ENCODE data around the gene S100PBP.
"Not testable (repeated sequence)": the region's sequence is repeated elsewhere in the genome, so short reads cannot be mapped to it uniquely, and the experiment has no call there.

Gene S100PBP

DNA sequence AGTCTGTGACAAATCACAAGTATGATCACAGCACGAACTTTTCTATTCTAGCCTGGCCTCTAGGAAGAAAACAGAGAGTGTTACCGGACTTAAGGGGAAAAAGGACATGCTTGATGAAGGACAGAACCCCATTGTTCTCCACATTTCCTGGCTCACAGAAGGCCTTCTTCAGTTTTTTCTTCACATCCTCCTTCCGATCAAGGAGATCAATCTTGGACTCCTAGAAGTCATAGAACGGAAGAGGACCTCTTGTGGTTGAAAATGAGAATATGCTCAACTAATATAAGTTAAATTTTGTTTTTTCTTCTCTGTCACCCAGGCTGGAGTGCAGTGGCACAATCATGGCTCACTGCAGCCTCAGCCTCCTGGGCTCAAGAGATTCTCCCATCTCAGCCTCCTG, 30.6 kb upstream of the S100PBP start:
- no peak for DNase-seq

DNA sequence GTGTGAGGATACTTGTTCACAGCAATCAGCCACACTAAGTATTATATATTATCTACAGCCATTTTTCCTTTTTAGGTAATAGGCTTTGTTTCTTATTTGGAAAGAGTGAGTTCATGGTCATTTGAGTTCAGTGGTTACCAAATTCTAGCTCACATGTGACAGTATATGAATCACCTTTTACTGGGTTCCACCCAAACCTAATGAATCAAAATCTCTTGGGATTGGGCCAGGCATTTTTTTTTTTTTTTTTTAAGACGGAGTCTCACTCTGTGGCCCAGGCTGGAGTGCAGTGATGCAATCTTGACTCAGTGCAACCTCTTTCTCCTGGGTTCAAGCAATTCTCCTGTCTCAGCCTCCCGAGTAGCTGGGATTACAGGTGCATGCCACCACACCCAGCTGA, 28.1 kb upstream of the S100PBP start:
- DNase-seq: not testable (repeated sequence)

DNA sequence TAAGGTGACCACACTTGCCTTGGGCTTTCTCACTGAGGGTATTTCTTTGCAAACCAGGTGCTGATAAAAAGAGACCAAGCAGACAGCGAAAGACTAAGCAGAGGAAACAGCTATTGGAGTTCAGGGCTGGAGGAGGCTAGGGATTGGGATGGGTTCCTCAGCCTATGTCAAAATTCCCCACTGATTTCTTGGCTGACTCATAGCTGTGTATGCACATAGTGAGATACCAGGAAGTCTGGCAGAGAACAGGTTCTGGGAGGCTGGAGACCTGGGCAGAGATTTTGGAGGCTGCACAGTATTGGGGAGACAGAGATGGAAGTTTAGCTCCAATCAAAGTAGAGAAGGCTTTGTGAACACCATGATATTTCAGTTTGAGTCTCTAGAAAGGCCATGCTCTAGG, 25.6 kb upstream of the S100PBP start:
- no peak for DNase-seq

DNA sequence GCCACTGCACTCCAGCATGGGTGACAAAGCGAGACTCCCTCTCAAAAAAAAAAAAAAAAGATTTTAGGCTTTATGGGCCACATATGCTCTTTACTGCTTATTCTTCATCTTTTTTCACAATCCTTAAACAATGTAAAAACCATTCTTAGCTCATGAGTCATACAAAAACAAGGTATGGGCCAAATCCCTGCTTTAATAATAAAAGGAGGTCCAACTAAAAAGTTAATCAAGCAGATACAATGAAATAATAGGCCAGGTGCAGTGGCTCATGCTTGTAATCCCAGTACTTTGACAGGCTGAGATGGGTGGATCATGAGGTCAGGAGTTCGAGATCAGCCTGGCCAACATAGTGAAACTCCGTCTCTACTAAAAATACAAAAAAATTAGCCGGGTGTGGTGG, 21.7 kb upstream of the S100PBP start:
- not testable (repeated sequence) for DNase-seq

DNA sequence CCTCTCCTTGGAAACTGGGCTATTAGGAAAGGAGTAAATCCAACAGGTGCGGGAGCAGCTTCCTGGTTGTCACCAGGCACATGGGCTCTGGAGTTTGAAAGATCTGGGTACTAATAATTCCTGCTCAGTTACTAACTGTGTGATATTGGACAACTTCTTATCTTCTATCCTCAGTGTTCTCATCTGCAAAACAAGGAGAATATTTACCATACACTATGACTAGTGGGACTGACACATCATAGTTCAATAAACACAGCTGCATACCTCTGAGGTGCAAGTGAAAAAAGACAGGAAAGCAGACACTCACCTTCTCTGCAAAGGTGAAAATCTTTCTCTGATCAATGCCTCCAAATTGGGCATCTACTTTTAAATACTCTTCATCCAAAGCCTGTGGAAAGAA, 20.0 kb upstream of the S100PBP start:
- DNase-seq: no peak

DNA sequence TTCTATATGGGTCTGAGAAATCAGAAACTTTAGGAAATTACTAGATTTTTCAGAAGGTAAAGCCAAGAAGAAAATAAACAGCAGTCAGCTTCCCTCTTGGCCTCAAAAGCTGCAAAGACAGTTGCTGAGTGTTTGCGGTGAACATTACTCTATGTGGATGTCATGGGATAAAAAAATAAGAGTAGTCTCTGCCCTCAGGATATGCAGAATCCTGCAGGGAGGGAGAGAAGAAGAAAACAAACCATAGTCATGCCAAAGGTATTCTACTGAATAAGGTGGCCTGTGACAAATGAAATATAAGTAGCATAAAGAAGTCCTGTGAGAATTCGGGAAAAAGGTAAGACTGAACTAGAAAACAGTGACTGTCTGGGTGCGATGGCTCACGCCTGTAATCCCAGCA, 19.3 kb upstream of the S100PBP start:
- no peak for DNase-seq

DNA sequence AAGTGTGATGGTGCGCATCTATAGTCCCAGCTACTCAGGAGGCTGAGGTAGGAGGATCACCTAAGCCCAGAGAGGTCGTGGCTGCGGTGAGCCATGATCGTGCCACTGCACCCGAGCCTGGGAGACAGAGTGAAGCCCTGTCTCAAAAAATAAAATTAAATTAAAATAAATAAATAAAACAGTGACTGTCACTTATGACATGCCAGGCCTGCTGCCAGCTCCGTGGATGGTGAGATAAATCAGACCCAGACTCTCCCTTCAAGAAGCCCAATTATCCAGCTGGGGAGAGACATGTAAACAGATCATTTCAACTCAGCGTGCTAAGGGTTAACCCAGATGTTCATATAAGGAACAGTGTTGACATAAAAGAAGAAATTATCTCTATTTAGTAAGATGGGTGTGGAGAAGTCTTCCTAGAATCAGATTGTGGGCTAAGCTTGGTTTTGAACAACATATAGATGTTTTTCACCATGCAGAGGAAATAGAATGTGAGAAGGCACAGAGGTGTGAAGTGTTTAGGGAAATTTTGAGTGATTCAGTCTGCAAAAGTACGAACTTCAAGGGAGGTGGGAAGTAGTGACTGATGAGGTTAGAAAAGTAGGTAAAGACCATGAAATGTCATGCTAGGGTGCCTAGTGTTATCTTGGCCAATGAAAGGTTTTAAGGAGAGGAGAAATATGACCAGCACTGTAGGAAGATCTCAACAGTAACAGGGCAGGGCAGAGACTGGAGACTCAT, 18.6 kb upstream of the S100PBP start:
- peak; percentile 24 for DNase-seq

DNA sequence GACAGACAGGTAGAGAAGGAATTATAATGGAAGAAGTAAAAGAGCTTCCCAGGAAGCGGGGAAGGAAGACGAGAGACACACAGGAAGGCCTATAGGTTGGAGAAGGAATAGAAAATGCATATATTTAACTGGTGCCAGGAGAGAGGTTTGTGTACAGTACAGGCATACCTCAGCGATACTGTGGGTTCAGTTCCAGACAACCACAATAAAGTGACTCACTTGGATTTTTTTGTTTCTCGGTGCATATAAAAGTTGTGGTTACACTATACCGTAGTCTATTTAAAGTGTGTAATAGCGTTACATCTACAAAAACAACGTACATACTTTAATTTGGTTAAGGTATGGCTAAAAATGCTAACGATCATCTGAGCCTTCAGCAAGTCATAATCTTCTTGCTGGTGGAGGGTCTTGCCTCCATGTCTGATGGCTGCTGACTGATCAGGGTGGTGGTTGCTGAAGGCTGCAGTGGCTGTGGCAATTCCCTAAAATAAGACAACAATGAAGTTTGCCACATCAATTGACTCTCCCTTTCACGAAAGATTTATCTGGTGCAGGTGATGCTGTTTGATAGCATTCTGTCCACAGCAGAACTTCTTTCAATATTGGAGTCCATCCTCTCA, 16.2 kb upstream of the S100PBP start:
- DNase-seq: peak; percentile 31

DNA sequence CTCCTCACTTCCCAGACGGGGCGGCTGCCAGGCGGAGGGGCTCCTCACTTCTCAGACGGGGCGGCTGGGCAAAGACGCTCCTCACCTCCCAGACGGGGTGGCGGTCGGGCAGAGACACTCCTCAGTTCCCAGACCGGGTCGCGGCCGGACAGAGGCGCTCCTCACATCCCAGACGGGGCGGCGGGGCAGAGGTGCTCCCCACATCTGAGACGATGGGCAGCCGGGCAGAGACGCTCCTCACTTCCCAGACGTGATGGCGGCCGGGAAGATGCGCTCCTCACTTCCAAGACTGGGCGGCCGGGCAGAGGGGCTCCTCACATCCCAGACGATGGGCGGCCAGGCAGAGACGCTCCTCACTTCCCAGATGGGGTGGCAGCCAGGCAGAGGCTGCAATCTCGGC, 13.0 kb upstream of the S100PBP start:
- not testable (repeated sequence) for DNase-seq

DNA sequence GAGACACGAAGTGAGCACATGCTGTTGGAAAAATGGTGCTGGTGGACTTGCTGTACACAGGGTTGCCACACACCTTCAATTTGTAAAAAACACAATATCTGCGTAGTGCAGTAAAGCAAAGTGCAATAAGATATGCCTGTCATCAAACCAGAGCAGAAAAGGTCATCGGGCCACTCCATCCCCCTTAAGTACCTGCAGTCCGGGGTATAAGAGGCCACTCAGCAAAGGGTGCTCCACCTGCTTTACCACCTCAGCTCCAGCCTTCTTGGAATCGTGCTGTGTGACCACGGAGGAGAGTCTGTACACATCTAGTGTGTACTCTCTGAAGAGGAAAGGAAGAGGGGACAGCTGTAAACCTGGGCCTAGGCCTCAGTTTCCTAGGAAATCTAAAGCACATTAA, 11.2 kb upstream of the S100PBP start:
- DNase-seq: no peak

DNA sequence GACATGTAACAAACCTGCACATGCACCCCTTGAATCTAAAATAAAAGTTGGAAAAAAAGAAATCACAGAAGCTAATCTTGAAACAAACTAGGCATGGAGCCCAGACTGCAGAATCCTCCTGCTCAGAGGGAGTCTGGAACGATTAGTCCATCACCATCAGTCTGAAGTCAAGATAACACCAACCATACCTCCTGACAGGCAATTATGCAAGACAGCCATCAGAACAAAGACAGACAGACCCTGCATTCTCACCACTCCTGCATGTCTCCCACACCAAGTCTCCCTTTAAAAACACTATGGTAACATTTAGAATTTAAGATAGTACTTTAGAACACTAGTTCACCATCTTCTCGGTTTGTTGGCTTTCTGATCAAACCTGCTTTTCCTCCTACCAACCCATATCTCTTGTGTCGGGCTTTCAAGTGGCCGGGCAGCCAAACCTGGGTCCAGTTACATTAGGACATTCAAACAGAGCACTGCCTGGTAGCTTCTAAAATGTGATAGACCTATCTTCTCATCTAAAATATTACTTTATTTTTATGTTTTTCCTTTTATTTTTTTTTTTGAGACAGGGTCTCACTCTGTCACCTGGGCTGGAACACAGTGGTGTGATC, 10.4 kb upstream of the S100PBP start:
- no peak for DNase-seq

DNA sequence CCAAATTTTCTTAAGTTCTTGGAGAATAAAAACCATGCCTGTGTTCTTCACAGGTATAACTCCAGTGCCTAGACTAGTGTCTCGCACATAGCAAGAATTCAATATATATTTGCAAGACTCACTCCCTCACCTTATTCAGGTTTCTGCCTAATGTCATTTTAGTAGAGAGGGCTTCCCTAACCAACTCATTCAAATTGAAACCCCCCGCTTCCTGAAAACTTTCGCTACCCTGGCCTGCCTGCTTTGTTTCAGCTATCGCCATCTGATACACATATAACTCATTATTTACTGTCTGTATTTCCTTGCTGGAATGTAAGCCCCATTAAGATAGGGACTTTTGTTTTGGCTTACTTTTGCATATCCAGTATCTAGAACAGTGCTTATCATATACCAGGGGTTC, 8.9 kb upstream of the S100PBP start:
- DNase-seq: no peak

DNA sequence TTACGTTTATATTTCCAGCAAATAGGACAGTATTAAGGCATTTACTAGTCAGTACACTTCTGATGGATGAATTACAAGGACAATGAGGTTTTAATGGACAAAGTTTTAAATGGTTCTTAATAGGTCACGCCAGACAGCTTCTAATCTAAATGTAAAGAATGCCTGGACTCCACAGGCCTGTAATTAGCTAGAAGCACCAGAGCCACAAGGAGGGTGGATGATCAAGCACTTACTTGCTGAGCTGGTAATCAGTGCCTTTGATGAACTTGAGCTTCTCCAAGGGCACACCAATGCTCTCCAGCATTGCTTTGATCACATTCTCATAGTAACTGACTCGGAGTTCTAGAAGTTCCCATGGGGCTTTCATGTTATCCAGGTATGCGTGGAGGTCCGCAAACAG, 7.1 kb upstream of the S100PBP start:
- DNase-seq: no peak

DNA sequence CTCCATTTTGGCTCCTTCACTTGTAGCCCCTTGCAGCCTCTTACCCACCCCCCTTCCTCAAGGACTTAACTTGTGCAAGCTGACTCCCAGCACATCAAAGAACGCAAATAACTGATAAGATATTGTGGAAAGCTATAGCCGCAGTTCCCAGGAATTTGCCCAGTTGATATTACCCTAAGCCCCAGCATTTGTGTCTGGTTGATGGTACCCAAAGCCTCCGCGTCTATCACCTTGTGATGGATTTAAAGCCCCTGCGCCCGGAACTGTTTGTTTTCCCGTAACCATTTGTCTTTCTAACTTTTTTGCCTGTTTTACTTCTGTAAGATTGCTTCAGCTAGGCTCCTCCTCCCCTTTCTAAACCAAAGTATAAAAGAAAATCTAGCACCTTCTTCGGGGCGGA, 6.2 kb upstream of the S100PBP start:
- no peak for DNase-seq

DNA sequence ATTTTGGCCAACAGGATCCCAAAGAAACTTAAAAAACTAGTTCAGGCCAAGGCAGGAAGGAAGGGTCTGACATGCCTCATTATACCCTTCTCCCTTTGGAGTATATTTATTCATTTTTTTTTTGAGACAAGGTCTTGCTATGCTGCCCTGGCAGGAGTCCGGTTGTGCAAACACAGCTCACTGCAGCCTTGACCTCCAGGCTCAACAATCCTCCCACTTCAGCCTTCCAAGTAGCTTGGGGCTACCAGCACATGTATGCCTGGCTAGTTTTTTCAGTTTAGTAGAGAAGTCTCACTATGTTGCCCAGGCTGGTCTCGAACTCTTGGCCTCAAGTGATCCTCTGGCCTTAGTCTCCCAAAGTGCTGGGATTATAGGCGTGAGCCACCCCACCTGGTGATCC, 5.5 kb upstream of the S100PBP start:
- DNase-seq: no peak

DNA sequence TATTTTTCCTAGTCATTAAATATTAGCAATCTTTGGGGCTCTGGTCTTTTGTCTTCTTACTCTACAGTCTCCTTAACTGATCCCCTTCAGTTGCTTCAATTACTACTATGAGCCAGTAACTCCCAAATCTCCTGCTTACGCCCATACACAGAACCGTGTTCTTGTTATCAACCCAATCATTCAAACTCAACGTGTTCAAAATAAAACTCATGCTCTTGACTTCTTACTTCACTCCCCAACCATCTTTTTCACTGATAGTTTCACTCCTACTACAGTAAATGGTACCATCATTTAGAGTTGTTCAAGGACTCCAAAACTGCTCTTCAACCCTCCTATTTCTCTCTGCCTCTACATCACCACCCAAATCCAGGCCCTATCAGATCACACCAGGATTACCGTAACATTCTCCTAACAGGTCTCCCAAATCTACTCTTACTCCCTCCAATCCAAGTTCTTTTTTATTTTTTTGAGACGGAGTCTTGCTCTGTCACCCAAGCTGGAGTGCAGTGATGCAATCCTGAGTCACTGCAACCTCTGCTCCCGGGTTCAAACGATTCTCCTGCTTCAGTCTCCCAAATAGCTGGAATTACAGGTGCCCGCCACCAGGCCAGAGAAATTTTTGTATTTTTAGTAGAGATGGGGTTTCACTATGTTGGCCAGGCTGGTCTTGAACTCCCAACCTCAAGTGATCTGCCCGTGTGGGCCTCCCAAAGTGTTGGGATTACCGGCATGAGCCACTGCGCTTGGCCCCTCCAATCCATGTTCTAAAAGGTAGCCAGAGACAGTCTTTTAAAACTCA, 3.3 kb upstream of the S100PBP start:
- DNase-seq: no peak

DNA sequence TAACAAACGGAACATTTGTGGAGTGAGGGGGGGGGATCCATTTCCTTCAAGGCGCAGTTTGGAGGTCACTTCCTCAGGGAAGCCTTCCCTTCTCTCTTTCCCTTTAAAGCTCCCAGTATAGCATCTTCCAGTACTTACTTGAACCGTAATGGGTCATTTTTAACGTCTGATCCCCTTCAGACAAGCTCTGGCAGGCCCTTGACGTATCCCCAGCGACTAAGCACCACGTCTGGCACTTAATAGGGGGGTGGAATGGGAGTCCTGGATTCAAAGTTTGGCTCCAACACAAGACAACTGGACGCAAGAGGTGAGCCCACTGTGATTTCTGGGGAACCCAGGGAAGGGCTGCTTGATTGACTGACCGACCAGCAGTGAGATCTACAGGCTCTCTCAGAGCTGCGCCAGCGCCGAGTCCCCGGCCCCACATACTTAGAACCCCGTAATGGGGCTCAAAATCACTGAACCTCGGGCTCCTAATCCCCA, 736 bp upstream of the S100PBP start:
- no peak for DNase-seq

DNA sequence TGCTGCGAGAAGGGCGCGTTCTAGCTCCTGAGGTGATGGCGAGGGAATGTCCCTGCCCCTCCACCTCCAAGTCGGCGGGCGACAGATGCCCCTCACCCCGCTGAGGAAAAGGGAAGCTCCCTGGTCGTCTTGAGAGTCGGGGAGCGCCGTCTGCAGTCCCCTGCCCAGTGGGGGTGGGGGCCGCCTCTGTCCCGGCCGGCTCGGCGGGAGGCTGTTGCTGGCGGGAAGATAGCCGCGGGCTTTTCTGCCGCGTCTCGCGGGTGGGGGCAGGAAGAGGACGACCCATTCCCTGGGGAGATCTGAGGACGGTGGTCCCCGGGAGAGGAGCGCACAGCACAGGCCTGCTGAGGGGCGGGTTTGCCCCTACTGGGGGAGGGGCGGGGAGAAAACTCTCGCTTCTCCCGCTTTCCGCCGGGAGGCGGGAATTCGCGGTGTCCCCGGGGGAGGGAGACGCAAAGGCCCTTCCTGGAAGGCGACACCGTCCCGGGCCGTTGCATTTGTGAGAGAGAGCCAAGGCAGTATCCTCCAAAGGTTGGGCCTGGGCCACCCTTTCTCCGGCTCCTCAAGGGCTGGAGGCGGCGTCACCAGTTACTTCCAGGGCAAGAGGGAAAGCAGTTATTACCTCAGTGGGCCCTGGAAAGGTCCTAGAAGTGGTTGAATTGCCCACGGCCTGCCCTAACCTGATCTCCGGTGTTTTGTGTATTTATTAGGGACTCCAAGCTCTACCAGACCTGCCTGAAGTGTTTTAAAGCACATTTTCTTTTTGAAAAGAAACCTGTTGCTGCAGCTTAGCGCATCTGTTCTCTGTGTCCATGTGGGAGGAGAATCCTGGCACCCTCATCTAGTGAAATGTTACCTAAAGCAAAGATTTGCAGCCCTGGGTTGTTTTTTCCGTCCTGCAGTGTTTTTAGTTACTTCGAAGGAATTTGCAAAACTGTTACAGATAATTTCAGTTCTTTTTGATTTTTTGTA, 648 bp downstream of the S100PBP start:
- peak; percentile 28 for DNase-seq

DNA sequence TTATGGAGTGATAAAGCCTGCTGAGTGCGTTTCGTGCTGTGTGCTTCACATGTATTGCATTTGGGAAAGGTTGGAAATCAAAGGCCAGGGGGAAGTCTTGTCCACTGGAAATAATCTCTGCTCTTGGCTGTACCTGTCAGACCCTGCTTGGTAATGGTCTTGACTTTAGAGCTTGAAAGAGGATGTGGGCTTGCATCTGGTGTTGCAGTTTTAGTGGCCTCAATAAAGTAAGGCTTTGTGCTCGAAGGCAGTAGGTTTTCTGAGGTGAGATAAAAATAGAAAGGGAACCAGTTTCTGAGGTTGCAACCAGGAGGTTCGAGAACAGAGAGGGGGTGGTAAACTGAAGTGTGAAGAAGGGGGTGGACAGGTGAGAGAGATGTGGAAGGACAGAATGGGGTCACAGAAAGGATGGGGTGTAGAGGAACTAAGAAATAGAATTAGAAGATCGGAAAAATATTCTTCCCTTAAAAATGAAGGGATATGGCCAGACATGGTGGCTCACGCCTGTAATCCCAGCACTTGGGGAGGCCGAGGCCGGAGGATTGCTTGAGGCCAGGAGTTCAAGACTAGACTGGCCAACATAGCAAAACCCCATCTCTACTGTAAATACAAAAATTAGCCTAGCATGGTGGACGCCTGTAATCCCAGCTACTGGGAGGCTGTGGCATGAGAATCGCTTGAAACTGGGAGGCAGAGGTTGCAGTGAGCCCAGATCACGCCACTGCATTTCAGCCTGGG, 1.5 kb downstream of the S100PBP start:
- DNase-seq: peak; percentile 22

DNA sequence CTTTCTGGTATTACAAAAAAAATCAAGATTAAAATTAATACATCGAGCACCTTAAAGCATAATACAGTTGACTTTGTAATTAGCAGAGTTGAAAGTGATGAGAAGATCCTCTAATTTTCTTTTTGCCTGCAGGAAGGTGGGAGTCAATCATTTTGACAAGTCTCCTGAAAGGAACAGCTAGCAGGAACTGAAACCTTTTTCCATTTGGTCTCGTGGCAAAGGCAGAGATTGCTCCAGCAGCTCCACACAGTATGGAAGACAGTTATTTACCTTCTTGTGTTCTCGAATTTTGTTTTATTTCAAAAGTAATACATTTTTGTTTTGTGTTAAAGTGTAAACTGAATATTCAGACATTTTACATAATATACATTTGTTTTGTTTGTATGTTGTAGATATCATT, 7.7 kb downstream of the S100PBP start:
- no peak for DNase-seq

DNA sequence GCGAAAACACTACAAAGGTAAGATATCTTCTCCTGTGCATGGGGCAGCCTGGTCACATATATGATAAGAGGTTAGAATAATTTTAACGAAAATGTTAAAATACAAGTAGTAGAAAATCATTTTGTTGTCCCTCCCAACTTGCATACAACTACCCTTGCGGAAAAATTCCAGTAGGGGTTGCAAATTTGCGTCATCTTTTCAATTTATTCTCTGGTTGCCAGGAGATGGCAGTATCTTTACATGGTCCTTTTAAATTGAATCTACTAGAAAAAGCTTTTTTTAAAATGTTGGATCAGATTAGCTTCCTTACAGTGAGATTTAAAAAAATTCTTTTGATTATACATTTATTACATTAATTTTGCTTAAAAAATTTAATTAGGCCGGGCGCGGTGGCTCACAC, 10.9 kb downstream of the S100PBP start:
- DNase-seq: no peak
